Panc1 (cell line): ENCODE data around the gene BAIAP2.

ENCODE experiments used
- POLR2AphosphoS5 ChIP-seq: IDR thresholded peaks from 2 replicates; pipeline ENCODE4 v1.6.1; 2012; ENCODE audit warnings: mild to moderate bottlenecking, low read depth, low read length, moderate library complexity
- TF ChIP-seq, protein P1 (sequence below): fragments of 450-650 bp; IDR thresholded peaks from 2 replicates; pipeline ENCODE4 v1.5.1; 2017; ENCODE audit warnings: mild to moderate bottlenecking

DNA sequence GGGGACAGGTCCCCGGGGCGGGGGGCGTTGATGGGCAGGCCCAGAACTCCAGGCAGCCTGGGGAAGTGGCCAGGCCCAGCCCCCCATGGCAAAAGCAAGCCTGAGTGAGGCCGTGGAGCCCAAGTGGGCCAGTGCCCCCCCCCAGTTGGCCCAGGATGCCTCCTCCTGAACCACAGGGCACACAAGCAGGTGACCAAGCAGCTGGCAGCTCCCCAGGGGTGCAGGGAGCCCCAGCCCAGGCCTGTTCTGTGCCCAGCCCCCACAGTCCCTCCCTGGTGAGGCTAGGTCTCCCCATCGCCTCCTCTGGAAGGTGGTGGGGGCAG, 92.1 kb downstream of the BAIAP2 start:
- TF ChIP-seq, protein P1, sequence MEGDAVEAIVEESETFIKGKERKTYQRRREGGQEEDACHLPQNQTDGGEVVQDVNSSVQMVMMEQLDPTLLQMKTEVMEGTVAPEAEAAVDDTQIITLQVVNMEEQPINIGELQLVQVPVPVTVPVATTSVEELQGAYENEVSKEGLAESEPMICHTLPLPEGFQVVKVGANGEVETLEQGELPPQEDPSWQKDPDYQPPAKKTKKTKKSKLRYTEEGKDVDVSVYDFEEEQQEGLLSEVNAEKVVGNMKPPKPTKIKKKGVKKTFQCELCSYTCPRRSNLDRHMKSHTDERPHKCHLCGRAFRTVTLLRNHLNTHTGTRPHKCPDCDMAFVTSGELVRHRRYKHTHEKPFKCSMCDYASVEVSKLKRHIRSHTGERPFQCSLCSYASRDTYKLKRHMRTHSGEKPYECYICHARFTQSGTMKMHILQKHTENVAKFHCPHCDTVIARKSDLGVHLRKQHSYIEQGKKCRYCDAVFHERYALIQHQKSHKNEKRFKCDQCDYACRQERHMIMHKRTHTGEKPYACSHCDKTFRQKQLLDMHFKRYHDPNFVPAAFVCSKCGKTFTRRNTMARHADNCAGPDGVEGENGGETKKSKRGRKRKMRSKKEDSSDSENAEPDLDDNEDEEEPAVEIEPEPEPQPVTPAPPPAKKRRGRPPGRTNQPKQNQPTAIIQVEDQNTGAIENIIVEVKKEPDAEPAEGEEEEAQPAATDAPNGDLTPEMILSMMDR, result no peak
- no peak for TF ChIP-seq POLR2AphosphoS5
